ENCODE measurements around the gene SPTAN1. TPM values are rescaled to one million over a fixed set of nuclear protein-coding genes. Genes with fewer than 3 reads are reported as not detected.
A peak's percentile ranks its signal among the peaks of the same experiment; 100 is the strongest.

The SPTAN1 gene
- total RNA-seq, 1 donor from 2014 or later: 292 TPM

GRCh38 chr9:128634111-128634510 lies 81.7 kb downstream of the SPTAN1 start:
- no peak for TF ChIP-seq CTCF (IDR thresholded peaks at IDR 0.05)
- TF ChIP-seq POLR2AphosphoS5 (IDR thresholded peaks at IDR 0.05; ENCODE audit: insufficient read depth in 1 of 2, low read depth in 1 of 2): no peak
- TF ChIP-seq POLR2A (IDR thresholded peaks at IDR 0.05): no peak
- no peaks in the 10 kb centered on the region for H3K27me3 ChIP-seq
- H3K27ac ChIP-seq: peak overlapping the region; percentile 87
- no peak for DNase-seq (ENCODE audit: extremely low spot score in 2 of 2)
- intact Hi-C loops (cut with DNase I): loop anchor here (10.0 kb wide), 1 partner anchor 61 kb away; no protein-coding TSS in a partner anchor
- peaks cover 10 to 46% of the 10 kb centered on the region in 2 donors for H3K36me3 ChIP-seq
- H3K9me3 ChIP-seq: no peaks in the 10 kb centered on the region
- H3K4me3 ChIP-seq: no peak overlapping the region
- H3K4me1 ChIP-seq: peaks cover 27% of the 10 kb centered on the region

GRCh38 chr9:128634651-128635262 lies 82.4 kb downstream of the SPTAN1 start:
- no peak for TF ChIP-seq POLR2AphosphoS5 (IDR thresholded peaks at IDR 0.05; ENCODE audit: insufficient read depth in 1 of 2, low read depth in 1 of 2)
- no peak for TF ChIP-seq CTCF (IDR thresholded peaks at IDR 0.05)
- TF ChIP-seq POLR2A (IDR thresholded peaks at IDR 0.05): no peak
- H3K36me3 ChIP-seq: peaks cover 10 to 43% of the 10 kb centered on the region in 2 donors

DNA sequence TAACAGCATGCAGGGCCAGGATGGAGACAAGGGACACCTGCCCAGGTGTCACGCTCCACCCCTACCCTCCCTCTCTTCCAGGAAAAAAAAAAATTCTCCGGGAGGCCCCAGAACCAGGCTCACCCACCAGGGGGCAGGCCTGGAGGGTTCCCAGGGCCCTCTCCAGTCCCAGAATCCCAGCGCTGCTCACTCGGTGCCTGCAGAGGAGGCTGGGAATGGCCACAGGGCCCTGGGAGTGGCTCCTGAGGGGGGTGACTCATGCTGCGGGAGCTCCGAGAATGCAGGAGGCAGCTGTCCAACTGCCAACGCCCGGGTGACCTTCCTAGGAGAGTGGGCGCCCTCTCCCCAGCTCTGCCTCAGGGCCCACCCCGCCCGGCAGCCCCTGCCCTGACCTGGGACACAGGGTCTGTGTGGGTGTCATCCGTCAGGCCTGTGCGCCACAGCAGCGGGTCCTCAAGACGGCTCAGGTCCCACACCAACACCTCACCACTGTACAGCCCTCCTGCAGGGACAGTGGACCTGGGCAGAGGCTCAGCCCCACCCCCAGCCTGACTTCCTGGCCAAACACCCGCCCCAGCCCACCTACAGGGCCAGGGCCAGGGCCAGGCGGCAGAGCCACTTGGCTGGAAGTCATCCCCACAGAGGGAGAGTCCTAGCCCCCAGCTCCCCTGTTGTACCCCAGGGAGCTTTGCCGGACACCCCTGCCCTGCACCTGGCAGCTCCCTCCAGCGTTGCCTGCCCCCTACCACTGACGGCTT lies 83.1 kb downstream of the SPTAN1 start:
- DNase-seq (ENCODE audit: extremely low spot score in 2 of 2): no peak
- peaks cover 10 to 36% of the 10 kb centered on the region in 2 donors for H3K36me3 ChIP-seq
- TF ChIP-seq POLR2A (IDR thresholded peaks at IDR 0.05) (no peak), POLR2AphosphoS5 (IDR thresholded peaks at IDR 0.05; ENCODE audit: insufficient read depth in 1 of 2, low read depth in 1 of 2) (peak; percentile 52 to 68), CTCF (IDR thresholded peaks at IDR 0.05) (peak; percentile 41 to 62 (median 44))
- peak overlapping the region; percentile 87 for H3K27ac ChIP-seq
- peaks cover 27% of the 10 kb centered on the region for H3K4me1 ChIP-seq
- H3K27me3 ChIP-seq: no peaks in the 10 kb centered on the region
- intact Hi-C loops (cut with DNase I): loop anchor here (1.0 to 10.0 kb wide), 2 partner anchors 23 to 59 kb away; no protein-coding TSS in a partner anchor
- no peak overlapping the region for H3K4me3 ChIP-seq
- H3K9me3 ChIP-seq: no peaks in the 10 kb centered on the region

More at GRCh38 chr9:128634651-128635262, 82.4 kb downstream of the SPTAN1 start:
- Histone ChIP-seq H3K27ac (peak overlapping the region; percentile 87), H3K4me3 (no peak overlapping the region), H3K9me3 (no peaks in the 10 kb centered on the region), H3K27me3 (no peaks in the 10 kb centered on the region), H3K4me1 (peaks cover 27% of the 10 kb centered on the region)
- no peak for DNase-seq (ENCODE audit: extremely low spot score in 2 of 2)
- intact Hi-C loops (cut with DNase I): loop anchor here (10.0 kb wide), 1 partner anchor 60 kb away; no protein-coding TSS in a partner anchor

- no peaks in the 10 kb centered on the region for H3K9me3 ChIP-seq
- H3K36me3 ChIP-seq: peaks cover 10 to 31% of the 10 kb centered on the region in 2 donors
- peaks cover 27% of the 10 kb centered on the region for H3K4me1 ChIP-seq
- no peak for DNase-seq (ENCODE audit: extremely low spot score in 2 of 2)
- H3K4me3 ChIP-seq: no peak overlapping the region
- peak overlapping the region; percentile 87 for H3K27ac ChIP-seq
- intact Hi-C loops (cut with DNase I): loop anchor here (1.0 to 10.0 kb wide), 2 partner anchors 24 to 59 kb away; no protein-coding TSS in a partner anchor
- H3K27me3 ChIP-seq: no peaks in the 10 kb centered on the region
- TF ChIP-seq POLR2AphosphoS5 (IDR thresholded peaks at IDR 0.05; ENCODE audit: insufficient read depth in 1 of 2, low read depth in 1 of 2) (no peak), CTCF (IDR thresholded peaks at IDR 0.05) (no peak), POLR2A (IDR thresholded peaks at IDR 0.05) (no peak)
These were observed 83.6 kb downstream of the SPTAN1 start for GRCh38 chr9:128636024-128636390.
